Ramos (cell line): ENCODE measurements around the gene PLEKHA5.
"Not testable (repeated sequence)": the region's sequence is repeated elsewhere in the genome, so short reads cannot be mapped to it uniquely, and the experiment has no call there.

Experiments
- in situ Hi-C: fragments of 300-500 bp; cut with MboI; formaldehyde crosslinking; loops from one replicate; pipeline ENCODE4 v1.14.3; 2022; ENCODE audit warnings: low sequenced_read_pairs; ENCODE audit not compliant: unreplicated experiment

PLEKHA5 gene

DNA sequence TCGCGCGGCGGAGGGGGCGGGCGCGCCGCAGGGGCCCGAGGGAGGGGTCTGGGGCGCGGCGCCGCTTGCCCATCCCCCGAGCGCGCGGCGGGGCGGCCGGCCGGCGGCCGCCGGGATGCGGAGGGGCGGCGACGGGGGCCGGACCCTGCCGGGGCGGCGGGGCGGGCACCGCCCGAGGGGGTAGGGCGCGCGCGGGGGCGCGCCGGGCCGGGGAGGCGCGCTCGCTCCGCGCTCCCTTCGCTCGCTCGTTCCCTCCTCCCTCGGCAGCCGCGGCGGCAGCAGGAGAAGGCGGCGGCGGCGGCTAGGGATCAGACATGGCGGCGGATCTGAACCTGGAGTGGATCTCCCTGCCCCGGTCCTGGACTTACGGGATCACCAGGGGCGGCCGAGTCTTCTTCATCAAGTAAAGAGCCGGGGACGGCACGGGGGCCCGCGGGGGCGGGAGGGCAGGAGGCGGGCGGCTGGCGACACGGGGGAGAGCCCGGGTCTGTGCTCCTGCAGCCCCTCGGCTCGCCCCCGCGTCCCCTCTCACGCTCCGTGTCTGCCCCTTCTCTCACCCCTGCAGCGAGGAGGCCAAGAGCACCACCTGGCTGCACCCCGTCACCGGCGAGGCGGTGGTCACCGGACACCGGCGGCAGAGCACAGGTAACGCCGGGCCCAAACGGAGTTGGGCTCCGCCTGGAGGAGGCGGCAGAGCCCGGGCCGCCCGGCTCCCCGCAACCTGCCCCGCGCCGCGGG lies at the start of gene PLEKHA5:
PLEKHA5 (plus strand) TSS at position 248 of the 738 bp plus-strand sequence; CDS start at position 315, 67 bp downstream.
- in situ Hi-C loops: no loop called here

- in situ Hi-C loops: no loop called here
Measured at GRCh38 chr12:19080918-19081317, 48.6 kb upstream of the PLEKHA5 start.

GRCh38 chr12:19082365-19082911 lies 47.1 kb upstream of the PLEKHA5 start:
- in situ Hi-C loops: no loop called here

DNA sequence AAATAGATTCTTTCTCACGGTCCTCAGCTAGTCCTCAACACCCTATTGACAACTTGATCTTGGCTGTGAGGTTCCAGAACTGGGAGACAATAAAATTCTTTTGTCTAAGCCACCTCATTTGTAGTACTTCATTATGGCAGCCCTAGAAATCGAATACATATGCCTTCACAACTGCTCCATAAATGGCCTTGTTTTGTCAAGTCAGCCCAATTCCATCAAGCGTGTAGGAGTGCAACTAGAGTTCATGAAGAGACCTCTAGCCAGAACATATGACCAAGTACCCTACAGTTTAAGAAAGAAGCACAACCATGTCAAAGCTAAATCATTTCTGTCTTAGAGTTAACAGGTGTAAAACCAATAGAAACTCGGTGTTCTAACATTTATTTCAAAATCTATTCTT lies 45.0 kb upstream of the PLEKHA5 start:
- in situ Hi-C loops: no loop called here

DNA sequence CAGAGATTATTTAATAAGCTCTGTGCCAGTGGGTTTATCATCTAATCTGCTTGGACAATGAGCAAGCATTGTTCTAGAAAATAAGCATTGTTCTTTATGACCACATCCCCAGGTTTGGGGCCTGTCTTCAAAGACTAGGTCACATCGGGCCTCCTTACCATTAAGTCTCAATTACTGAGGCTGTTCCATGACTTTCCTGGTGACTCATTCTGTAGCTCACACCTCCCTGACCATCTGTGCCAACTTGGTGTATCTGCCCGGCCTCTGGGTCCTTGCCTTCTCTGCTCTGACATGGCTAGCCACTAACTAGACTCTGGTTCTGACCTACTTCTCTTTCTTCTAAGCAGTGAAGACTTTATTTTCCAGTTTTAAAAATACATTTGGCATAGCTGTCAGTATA lies 44.4 kb upstream of the PLEKHA5 start:
- in situ Hi-C loops: no loop called here

DNA sequence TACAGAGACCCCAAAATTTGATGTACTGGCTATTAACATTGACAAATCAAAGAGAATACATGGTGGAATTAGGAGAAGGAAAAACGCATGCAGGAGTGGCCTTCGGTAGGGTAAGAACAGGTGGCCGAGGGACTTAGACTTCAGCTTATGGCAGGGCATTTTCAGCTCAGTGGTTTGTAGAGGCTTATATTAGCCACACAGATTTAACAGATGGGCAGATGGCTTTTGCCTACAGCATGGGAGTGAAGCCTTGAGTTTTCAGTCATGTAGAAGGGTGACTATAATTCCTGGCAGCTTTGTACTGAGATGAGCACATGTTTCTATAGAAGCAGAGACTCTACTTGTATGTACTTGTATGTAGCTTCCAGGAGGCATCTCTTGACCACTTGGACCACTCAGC lies 40.9 kb upstream of the PLEKHA5 start:
- in situ Hi-C loops: no loop called here

- in situ Hi-C loops: not testable (repeated sequence)
Measured at GRCh38 chr12:19092482-19092881, 37.1 kb upstream of the PLEKHA5 start.

- in situ Hi-C loops: no loop called here
Measured at GRCh38 chr12:19093218-19093617, 36.3 kb upstream of the PLEKHA5 start.

DNA sequence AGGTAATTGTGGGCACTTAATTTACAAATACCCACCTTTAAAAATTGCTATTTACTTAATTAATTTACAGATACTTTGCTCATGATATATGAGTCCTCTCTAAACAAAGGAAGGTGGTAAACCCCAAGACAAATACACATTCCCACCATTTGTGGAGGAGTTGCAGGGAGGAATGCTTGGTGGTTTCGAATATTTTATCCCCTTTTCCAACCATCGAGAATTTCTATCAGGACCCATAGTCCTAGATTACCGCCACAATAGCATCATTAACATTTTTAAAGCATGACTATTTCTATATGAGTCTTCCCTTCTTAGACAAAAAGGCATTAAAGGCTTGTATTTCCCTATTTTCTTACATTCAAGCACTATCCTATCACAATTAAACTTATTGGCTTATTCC lies 34.2 kb upstream of the PLEKHA5 start:
- in situ Hi-C loops: no loop called here

DNA sequence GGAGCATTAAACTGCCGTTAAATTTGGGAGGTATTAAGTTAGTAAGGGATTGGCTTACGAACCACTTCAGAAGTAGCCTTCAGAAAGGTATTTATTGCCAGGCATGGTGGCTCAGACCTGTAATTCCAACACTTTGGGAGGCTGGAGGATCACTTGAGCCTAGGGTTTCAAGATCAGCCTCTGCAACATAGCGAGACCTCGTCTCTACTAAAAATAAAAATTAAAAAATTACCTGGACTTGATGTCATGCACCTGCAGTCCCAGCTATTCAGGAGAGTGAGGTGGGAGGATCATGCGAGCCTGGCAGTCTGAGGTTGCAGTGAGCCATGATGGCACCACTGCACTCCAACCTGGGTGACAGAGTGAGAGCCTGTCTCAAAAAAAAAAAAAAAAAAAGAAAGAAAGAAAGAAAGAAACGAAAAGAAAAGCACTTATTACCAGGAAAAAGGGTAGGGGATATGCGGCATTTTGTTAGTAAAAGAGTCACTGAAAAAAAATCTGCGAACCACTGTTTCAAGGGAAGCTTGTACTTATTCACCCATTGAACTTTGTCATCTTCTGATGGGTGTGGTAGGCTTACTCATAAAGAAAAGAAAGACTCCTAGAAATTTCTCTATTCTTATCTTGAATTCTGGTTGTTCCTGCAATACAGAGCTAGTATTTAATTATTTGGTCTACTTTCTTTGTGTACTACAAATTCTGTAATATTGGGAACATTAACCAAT lies 33.6 kb upstream of the PLEKHA5 start:
- in situ Hi-C loops: no loop called here

DNA sequence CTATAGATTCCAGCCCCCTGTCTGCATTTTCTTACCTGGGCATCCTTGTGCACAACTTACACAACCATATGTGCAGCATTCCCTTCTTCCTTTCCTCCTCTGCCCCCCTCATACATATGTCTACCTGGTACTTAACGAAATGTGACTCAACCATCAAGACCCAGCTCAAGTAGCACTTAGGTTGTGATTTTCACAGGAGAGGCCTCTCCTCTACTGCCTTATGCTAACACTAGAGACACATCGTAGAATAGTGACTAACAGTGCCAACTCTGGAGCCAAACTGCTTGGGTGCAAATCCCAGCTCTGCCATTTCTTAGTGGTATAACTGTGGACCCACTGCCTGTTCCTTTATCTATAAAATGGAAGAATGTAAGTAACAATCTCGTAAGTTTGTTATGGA lies 24.1 kb upstream of the PLEKHA5 start:
- in situ Hi-C loops: no loop called here

DNA sequence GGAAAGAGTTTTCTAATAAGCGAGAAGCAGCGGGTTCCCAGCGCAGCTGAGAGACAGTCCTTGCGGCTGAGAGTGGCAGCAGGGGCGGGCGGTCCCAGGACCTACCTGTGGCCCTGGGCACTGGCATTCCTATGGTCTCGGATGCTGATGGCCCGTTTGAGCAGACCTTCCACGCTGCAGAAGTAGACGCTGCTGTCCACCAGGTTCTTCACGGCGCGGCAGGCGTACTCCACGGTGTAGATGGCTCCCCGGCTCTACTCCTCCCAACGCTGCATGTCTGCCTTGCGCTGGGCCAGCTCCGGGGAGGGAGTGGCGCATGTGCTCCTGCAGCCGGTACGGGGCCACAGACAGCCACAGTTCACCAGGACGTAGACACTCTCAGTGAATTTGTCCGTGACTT lies 21.8 kb upstream of the PLEKHA5 start:
- in situ Hi-C loops: no loop called here

GRCh38 chr12:19110221-19110940 lies 19.2 kb upstream of the PLEKHA5 start:
- in situ Hi-C loops: no loop called here

DNA sequence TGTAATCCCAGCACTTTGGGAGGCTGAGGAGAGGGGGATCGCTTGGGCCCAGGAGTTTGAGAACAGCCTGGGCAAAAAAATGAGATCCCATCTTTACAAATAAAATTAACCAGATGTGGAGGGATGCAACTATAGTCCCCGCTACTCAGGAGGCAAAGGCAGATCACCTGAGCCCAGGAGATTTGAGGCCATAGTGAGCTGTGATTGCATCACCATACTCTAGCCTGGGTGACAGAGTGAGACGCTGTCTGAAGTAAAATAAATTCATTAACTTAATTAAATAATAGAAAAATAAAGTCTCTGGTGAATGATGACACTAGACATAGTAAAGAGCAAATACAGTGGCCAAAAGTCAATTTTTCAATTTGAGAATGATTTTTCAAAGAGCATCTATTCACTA lies 16.1 kb upstream of the PLEKHA5 start:
- in situ Hi-C loops: no loop called here

DNA sequence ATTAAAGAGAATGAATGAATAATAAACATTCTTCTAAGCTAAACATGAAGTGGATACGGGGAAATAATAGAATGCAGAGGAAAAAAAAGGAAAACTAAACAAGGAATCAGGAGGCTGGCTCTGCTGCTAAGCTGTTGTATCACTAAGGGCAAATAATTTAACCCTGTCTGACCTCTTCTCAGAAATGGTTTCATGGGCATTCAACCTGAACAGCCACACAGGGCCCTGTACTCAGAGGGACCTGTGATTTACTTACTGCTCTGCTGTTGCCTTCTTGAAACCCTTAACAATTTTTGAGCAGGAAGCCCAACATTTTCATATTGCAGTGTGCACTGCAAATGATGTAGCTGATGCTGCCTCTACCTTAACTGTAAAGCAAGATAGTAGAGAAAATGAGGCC lies 14.2 kb upstream of the PLEKHA5 start:
- in situ Hi-C loops: no loop called here

DNA sequence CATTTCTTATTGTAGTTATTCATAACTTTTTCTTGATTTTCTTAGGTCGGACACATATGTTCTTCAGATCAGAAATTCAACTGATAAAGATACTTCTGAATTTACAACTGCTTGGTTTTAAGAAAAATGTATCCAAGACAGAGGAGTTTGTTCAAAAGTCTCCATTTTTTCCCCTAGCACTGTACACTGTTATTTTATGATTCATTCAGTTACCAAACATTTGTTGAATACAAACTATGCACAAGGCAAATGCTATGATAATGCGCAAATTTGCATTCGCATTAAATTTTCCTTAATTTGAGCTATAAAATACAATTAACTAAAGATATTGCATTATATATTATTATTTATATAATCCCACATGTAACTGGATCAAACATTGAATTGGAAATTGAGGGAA lies 10.1 kb upstream of the PLEKHA5 start:
- in situ Hi-C loops: no loop called here

DNA sequence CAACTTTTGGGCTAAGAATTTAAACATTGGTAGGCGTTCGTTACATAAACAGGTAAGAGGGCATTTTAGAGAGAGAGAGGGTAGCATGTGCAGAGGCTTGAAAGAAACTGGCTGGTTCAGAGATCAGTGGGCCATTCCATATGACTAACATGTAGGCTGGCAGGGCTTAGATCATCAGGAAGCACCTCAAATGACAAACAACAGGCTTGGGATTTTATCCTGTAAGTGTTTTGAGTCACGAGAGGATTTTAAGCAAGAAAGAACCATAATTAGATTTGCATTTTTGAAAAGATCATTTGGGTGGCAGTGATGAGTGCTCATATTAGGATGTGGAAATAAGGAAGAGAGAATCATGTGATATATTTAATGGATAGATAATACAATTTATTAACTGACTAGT lies 8.7 kb upstream of the PLEKHA5 start:
- in situ Hi-C loops: no loop called here

DNA sequence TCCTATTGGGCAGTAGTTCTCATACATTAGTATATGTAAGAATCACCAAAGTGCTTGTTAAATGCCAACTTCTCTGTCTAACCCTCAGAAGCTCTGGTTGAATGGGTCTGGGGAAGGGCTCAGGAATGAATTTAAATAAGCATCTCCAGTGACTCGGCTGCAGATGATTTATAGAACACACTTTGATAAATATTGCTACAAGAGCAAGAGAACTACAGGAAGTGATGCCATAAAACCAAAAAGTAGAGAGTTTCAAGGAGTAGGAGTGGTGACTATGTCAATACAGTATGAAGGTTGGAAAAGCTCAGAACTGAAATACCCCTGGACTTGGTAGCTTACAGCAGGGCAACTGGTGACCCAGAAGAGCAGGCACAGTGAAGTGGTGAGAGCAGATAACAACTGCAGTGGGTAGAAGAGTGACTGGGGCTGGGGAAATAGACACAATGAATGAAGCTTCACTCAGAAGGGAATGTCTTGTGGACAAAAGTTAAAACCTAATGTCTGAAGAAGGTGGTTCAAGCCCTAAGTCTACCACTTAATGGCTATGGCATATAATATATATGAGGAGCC lies 8.0 kb upstream of the PLEKHA5 start:
- in situ Hi-C loops: no loop called here

DNA sequence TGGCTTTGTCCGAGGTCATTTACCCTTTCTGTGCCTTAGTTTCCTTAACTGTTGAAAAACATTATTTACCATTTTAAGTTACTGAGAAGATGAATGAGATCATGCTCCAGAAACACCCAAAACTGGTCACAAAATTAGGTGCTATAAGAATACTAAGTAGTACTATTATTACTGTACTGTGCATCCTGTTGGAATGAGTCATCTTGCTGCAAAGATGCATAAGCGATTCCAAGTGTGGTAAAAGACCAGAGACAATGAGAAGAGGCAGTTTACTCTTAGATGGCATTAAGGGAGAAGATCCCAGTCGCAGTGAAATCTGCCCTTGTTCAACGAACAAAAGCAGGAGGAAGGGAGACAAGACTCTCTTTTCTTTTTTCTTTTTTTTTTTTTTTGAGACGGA lies 4.2 kb upstream of the PLEKHA5 start:
- in situ Hi-C loops: no loop called here

DNA sequence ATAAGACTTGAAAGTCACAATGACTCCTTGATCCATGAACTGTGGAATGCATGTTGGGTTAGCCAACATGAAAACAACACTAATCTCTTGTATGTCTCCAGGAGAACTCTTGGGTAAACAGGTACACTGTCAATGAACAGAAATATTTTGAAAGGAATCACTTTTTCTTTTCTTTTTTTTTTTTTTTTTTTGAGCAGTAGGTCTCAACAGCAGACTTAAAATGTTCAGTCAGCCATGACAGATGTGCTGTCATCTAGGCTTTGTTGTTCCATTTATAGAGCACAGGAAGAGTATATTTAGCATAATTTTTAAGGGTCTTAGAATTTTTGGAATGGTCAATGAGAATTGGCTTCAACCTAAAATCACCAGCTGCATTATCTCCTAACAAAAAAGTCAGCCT lies 2.3 kb upstream of the PLEKHA5 start:
- in situ Hi-C loops: no loop called here

DNA sequence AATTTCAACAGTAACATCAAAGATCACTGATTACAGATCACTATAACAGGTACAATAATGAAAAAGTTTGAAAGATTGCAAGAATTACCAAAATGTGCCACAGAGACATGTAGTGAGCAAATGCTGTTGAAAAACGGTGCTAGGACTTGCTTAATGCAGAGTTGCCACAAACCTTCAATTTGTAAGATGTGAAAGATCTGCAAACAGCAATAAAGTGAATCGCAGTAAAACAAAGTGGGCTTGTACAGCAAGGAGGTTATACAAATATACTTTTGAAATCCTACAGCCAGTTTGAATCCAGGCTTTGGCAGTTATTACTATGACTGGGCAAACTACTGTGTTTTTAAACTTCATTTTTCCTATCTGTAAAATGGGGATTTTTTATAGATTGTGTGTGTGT lies 1.0 kb upstream of the PLEKHA5 start:
- in situ Hi-C loops: no loop called here
